Fibroblast of skin of left biceps (primary cell): ENCODE data around the gene CNGB1.
"Not testable (repeated sequence)": the region's sequence is repeated elsewhere in the genome, so short reads cannot be mapped to it uniquely, and the experiment has no call there.

Source experiments
- DNase-seq, 2 experiments: peaks; one replicate each; pipeline ENCODE4 v3.0.0-alpha.2; 2013; ENCODE audit warnings: low read depth in 2 of 2

The CNGB1 gene

GRCh38 chr16:57906382-57907316 is 64.3 kb downstream of the CNGB1 start:
- DNase-seq, result no peak

GRCh38 chr16:57904101-57904500 is 66.8 kb downstream of the CNGB1 start:
- DNase-seq, result no peak

- no peak for DNase-seq
These were observed 67.3 kb downstream of the CNGB1 start for GRCh38 chr16:57903656-57904055.

- no peak for DNase-seq
These were observed 69.4 kb downstream of the CNGB1 start for GRCh38 chr16:57901480-57902069.

- no peak for DNase-seq
These were observed 70.0 kb downstream of the CNGB1 start for GRCh38 chr16:57900796-57901479.

GRCh38 chr16:57899771-57900661 is 70.9 kb downstream of the CNGB1 start:
- peak; percentile 12 to 17 for DNase-seq

GRCh38 chr16:57898961-57899360 is 72.0 kb downstream of the CNGB1 start:
- DNase-seq, result no peak

- no peak for DNase-seq
These were observed 72.9 kb downstream of the CNGB1 start for GRCh38 chr16:57897996-57898395.

- DNase-seq, result no peak
These were observed 73.7 kb downstream of the CNGB1 start for GRCh38 chr16:57897053-57897784.

GRCh38 chr16:57895081-57895547 is 75.8 kb downstream of the CNGB1 start:
- DNase-seq, result not testable (repeated sequence)

GRCh38 chr16:57894390-57895080 is 76.4 kb downstream of the CNGB1 start:
- DNase-seq, result no peak

- peak in 1 of 2 experiments; percentile 11 for DNase-seq
These were observed 77.2 kb downstream of the CNGB1 start for GRCh38 chr16:57893559-57894389.

GRCh38 chr16:57893217-57893558 is 77.7 kb downstream of the CNGB1 start:
- DNase-seq, result no peak

GRCh38 chr16:57892447-57893096 is 78.4 kb downstream of the CNGB1 start:
- DNase-seq, result no peak

GRCh38 chr16:57892041-57892440 is 78.9 kb downstream of the CNGB1 start:
- peak; percentile 15 to 26 for DNase-seq

- DNase-seq, result no peak
These were observed 80.2 kb downstream of the CNGB1 start for GRCh38 chr16:57890752-57891111.

- DNase-seq, result no peak
These were observed 80.8 kb downstream of the CNGB1 start for GRCh38 chr16:57889960-57890751.

GRCh38 chr16:57889522-57889921 is 81.4 kb downstream of the CNGB1 start:
- no peak for DNase-seq
